Measurements from ENCODE around the gene CCK. TPM values are rescaled to one million over a fixed set of nuclear protein-coding genes. Genes with fewer than 3 reads are reported as not detected.
A peak's percentile ranks its signal among the peaks of the same experiment; 100 is the strongest.

The CCK gene
- total RNA-seq (not detected), polyA plus RNA-seq (not detected)
- long read RNA-seq, donor 1, partial matches to known transcripts: 0 of 1 reads
- long read RNA-seq, donor 1, other reads (novel, unspliced or antisense): 0 of 1 reads
- long read RNA-seq, donor 2: 0 reads

GRCh38 chr3:42266085-42266484 lies at the start of gene CCK:
CCK (minus strand) TSS chr3:42266185; CDS start chr3:42263630, 2,555 bp downstream.
- Histone ChIP-seq H3K36me3 (no peaks in the 10 kb centered on the region), H3K4me1 (peaks cover 11 to 31% (median 21%) of the 10 kb centered on the region in 6 donors), H3K27ac (no peak within 1 kb of the TSS), H3K27me3 (replicated peaks in 1 of 7) (peaks cover 0 to 95% (median 52%) of the 10 kb centered on the region in 7 donors), H3K9me3 (peaks cover 0 to 2% (median 0%) of the 10 kb centered on the region in 8 donors), H3K4me3 (peak within 1 kb of the TSS in 1 of 8 donors; percentile 36)
- intact Hi-C loops (cut with DNase I; ENCODE audit: low total_unique reads): no loop called here
- 49 to 70% (median 64%) methylated on average over 6 to 16 of the region's 16 CpGs for WGBS, 5 donors
- TF ChIP-seq POLR2A (IDR thresholded peaks at IDR 0.05) (no peak), POLR2AphosphoS5 (IDR thresholded peaks at IDR 0.05) (no peak), CTCF (IDR thresholded peaks at IDR 0.05 in 8 of 11, conservative IDR thresholded peaks at IDR 0.05 in 3 of 11) (no peak)
- no peak for DNase-seq

GRCh38 chr3:42314411-42314810 lies 48.4 kb upstream of the CCK start:
- H3K27me3 ChIP-seq (replicated peaks in 1 of 7): no peaks in the 10 kb centered on the region
- intact Hi-C loops (cut with DNase I; ENCODE audit: low total_unique reads): no loop called here
- H3K4me3 ChIP-seq: no peak overlapping the region
- H3K9me3 ChIP-seq: peaks cover 0 to 70% (median 60%) of the 10 kb centered on the region in 8 donors
- H3K36me3 ChIP-seq: no peaks in the 10 kb centered on the region
- TF ChIP-seq POLR2A (IDR thresholded peaks at IDR 0.05) (no peak), POLR2AphosphoS5 (IDR thresholded peaks at IDR 0.05) (no peak), CTCF (IDR thresholded peaks at IDR 0.05 in 8 of 11, conservative IDR thresholded peaks at IDR 0.05 in 3 of 11) (no peak)
- 63 to 73% (median 65%) methylated on average over 2 of the region's 2 CpGs for WGBS, 5 donors
- no peaks in the 10 kb centered on the region for H3K4me1 ChIP-seq
- DNase-seq: no peak
- H3K27ac ChIP-seq: no peak overlapping the region

- H3K4me3 ChIP-seq: no peak overlapping the region
- peaks cover 0 to 13% (median 7%) of the 10 kb centered on the region in 8 donors for H3K9me3 ChIP-seq
- intact Hi-C loops (cut with DNase I; ENCODE audit: low total_unique reads): no loop called here
- peaks cover 0 to 2% (median 0%) of the 10 kb centered on the region in 6 donors for H3K4me1 ChIP-seq
- H3K27ac ChIP-seq: no peak overlapping the region
- TF ChIP-seq CTCF (IDR thresholded peaks at IDR 0.05 in 8 of 11, conservative IDR thresholded peaks at IDR 0.05 in 3 of 11): no peak
- TF ChIP-seq POLR2AphosphoS5 (IDR thresholded peaks at IDR 0.05): no peak
- TF ChIP-seq POLR2A (IDR thresholded peaks at IDR 0.05): no peak
- no peak for DNase-seq
- no peaks in the 10 kb centered on the region for H3K27me3 ChIP-seq (replicated peaks in 1 of 7)
- H3K36me3 ChIP-seq: no peaks in the 10 kb centered on the region
- 61 to 100% (median 72%) methylated on average over 1 of the region's 1 CpG for WGBS, 5 donors
Observed at GRCh38 chr3:42308651-42309050, 42.7 kb upstream of the CCK start.

- Histone ChIP-seq H3K9me3 (no peaks in the 10 kb centered on the region), H3K4me3 (no peak overlapping the region), H3K27me3 (replicated peaks in 1 of 7) (no peaks in the 10 kb centered on the region), H3K27ac (no peak overlapping the region), H3K4me1 (peaks cover 0 to 15% (median 4%) of the 10 kb centered on the region in 6 donors), H3K36me3 (no peaks in the 10 kb centered on the region)
- intact Hi-C loops (cut with DNase I; ENCODE audit: low total_unique reads): no loop called here
- DNase-seq: no peak
- WGBS, 5 donors: 45 to 63% (median 48%) methylated on average over 2 of the region's 2 CpGs
- TF ChIP-seq CTCF (IDR thresholded peaks at IDR 0.05 in 8 of 11, conservative IDR thresholded peaks at IDR 0.05 in 3 of 11) (no peak), POLR2AphosphoS5 (IDR thresholded peaks at IDR 0.05) (no peak), POLR2A (IDR thresholded peaks at IDR 0.05) (no peak)
Observed at GRCh38 chr3:42306499-42306898, 40.5 kb upstream of the CCK start.

Measured in spleen (tissue), 13 donors.